Uterus (tissue), 2 donors: ENCODE data around the gene KDM6A.

Source experiments
- CTCF ChIP-seq, 4 experiments: fragments of 200-600 bp in 2 of 4; fragments of 450-650 bp in 2 of 4; sonication (generic) in 2 of 4; IDR thresholded peaks; one replicate each; pipeline ENCODE4 v1.5.1; 2016 to 2019; ENCODE audit warnings: antibody characterized with exemption in 4 of 4, mild to moderate bottlenecking in 2 of 4, moderate library complexity in 1 of 4
- POLR2A ChIP-seq, 2 donors: fragments of 450-650 bp; IDR thresholded peaks; one replicate each; pipeline ENCODE4 v1.6.1; 2016; ENCODE audit warnings: antibody characterized with exemption in 2 of 2, mild to moderate bottlenecking in 1 of 2, moderate library complexity in 1 of 2

- TF ChIP-seq CTCF (IDR thresholded peaks at IDR 0.05) = no peak
- TF ChIP-seq POLR2A (IDR thresholded peaks at IDR 0.05) = no peak
Measured at GRCh38 chrX:44843318-44843702, 29.7 kb upstream of the KDM6A start.
